ENCODE results near the gene FOXP1.

DNA sequence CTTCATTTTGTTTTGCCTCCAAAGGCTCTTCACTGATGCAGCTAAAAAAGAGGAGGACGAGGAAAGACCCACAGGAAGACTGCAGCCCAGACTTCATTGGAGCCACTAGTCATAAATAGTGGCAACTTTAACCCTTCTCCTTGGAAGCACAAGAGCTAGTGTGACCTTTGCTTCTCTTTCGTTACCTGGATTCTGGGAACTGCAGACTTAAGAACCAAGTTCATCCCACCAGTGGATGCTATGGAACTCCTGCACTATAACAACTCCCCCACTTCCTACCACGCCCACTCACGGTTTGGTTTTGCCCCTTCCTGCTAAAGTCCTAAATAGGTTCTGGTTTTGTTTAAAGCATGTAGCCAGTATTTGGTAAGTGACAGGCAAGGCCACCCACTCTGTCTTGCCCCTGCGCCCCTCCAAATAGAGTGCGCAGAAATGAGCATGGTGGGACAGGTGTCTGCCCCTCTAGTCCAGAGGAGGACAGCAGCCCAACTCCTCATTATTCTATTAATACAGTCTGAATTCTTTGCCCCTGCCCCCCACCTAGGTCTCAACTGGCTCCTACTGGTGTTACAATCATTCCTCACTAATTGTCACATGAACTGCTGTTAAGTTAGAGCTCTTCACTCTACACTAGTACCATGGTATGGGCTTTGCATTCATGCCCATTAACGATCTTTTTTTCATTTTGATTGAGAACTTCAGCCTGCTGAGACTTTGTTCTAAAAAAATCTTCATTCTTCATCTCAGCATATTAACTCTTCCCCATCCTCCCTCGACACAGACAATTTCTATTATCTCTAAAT, 504.6 kb downstream of the FOXP1 start:
- TF ChIP-seq POLR2AphosphoS5 (IDR thresholded peaks at IDR 0.05; ENCODE audit: low read depth, low read length) (no peak), SP1 (IDR thresholded peaks at IDR 0.05; ENCODE audit: low read depth, low read length) (no peak), CHD1 (IDR thresholded peaks at IDR 0.05; ENCODE audit: low read depth, low read length) (no peak), POLR2A (IDR thresholded peaks at IDR 0.05; ENCODE audit: control extremely low read depth in 1 of 2, low read depth in 2 of 2, low read length in 2 of 2) (no peak), EP300 (IDR thresholded peaks at IDR 0.05; ENCODE audit: borderline replicate concordance in 1 of 2, low read depth in 2 of 2, low read length in 2 of 2) (no peak), TAF1 (IDR thresholded peaks at IDR 0.05; ENCODE audit: low read depth, low read length) (no peak), EZH2 (IDR thresholded peaks at IDR 0.05; ENCODE audit: low read depth, low read length, severe bottlenecking) (no peak), RAD21 (IDR thresholded peaks at IDR 0.05 in 1 of 2, conservative IDR thresholded peaks at IDR 0.05 in 1 of 2; ENCODE audit: low read depth in 2 of 2, low read length in 2 of 2) (no peak), SIN3A (conservative IDR thresholded peaks at IDR 0.05 in 1 of 2, IDR thresholded peaks at IDR 0.05 in 1 of 2; ENCODE audit: low read depth in 1 of 2, low read length in 2 of 2) (no peak), RBBP5 (IDR thresholded peaks at IDR 0.05; ENCODE audit: borderline replicate concordance, low read depth, low read length) (no peak)
- TF ChIP-seq, protein P1, sequence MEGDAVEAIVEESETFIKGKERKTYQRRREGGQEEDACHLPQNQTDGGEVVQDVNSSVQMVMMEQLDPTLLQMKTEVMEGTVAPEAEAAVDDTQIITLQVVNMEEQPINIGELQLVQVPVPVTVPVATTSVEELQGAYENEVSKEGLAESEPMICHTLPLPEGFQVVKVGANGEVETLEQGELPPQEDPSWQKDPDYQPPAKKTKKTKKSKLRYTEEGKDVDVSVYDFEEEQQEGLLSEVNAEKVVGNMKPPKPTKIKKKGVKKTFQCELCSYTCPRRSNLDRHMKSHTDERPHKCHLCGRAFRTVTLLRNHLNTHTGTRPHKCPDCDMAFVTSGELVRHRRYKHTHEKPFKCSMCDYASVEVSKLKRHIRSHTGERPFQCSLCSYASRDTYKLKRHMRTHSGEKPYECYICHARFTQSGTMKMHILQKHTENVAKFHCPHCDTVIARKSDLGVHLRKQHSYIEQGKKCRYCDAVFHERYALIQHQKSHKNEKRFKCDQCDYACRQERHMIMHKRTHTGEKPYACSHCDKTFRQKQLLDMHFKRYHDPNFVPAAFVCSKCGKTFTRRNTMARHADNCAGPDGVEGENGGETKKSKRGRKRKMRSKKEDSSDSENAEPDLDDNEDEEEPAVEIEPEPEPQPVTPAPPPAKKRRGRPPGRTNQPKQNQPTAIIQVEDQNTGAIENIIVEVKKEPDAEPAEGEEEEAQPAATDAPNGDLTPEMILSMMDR (IDR thresholded peaks at IDR 0.05; ENCODE audit: control extremely low read depth in 1 of 3, insufficient read depth in 1 of 3, low read depth in 1 of 3, low read length in 3 of 3): no peak
- TF ChIP-seq, protein P2, sequence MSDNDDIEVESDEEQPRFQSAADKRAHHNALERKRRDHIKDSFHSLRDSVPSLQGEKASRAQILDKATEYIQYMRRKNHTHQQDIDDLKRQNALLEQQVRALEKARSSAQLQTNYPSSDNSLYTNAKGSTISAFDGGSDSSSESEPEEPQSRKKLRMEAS (IDR thresholded peaks at IDR 0.05): no peak

Data from H1 (cell line).